Measurements from ENCODE around the gene LPIN3.

Gene LPIN3

GRCh38 chr20:41344477-41344876 is 3.9 kb downstream of the LPIN3 start:
- Histone ChIP-seq H3K9me3 (ENCODE audit: control insufficient read depth, low read length) (no peaks in the 10 kb centered on the region), H3K27me3 (ENCODE audit: control insufficient read depth, insufficient read depth, low read length) (no peaks in the 10 kb centered on the region), H3K9ac (no peak overlapping the region), H3K4me1 (peaks cover 6% of the 10 kb centered on the region), H3K27ac (no peak overlapping the region), H3K36me3 (ENCODE audit: control insufficient read depth, insufficient read depth, low read length) (no peaks in the 10 kb centered on the region), H2AFZ (no peak overlapping the region), H3K4me2 (ENCODE audit: low read length) (no peak overlapping the region), H3K4me3 (ENCODE audit: low read depth, low read length) (no peak overlapping the region), H3K79me2 (no peaks in the 10 kb centered on the region)
- TF ChIP-seq CTCF (IDR thresholded peaks at IDR 0.05) = no peak

GRCh38 chr20:41344938-41345728 is 4.5 kb downstream of the LPIN3 start:
- H3K9ac ChIP-seq = no peak overlapping the region
- no peak overlapping the region for H3K27ac ChIP-seq
- no peaks in the 10 kb centered on the region for H3K36me3 ChIP-seq (ENCODE audit: control insufficient read depth, insufficient read depth, low read length)
- no peaks in the 10 kb centered on the region for H3K27me3 ChIP-seq (ENCODE audit: control insufficient read depth, insufficient read depth, low read length)
- TF ChIP-seq CTCF (IDR thresholded peaks at IDR 0.05) = no peak
- H3K4me2 ChIP-seq (ENCODE audit: low read length) = no peak overlapping the region
- H2AFZ ChIP-seq = no peak overlapping the region
- peaks cover 6% of the 10 kb centered on the region for H3K4me1 ChIP-seq
- no peak overlapping the region for H3K4me3 ChIP-seq (ENCODE audit: low read depth, low read length)
- H3K9me3 ChIP-seq (ENCODE audit: control insufficient read depth, low read length) = no peaks in the 10 kb centered on the region
- no peaks in the 10 kb centered on the region for H3K79me2 ChIP-seq

DNA sequence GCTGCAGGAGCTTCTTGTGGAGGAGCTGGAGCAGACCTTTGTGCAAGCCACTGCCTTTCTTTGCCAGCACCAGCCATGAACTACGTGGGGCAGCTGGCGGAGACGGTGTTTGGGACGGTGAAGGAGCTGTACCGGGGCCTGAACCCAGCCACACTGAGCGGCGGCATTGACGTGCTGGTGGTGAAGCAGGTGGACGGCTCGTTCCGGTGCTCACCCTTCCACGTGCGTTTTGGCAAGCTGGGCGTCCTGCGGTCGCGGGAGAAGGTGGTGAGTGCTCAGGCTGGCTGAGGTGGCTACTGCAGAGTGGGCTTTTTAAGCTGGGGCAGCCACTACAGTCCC is 5.1 kb downstream of the LPIN3 start:
- Histone ChIP-seq H3K4me2 (ENCODE audit: low read length) (no peak overlapping the region), H3K79me2 (no peaks in the 10 kb centered on the region), H2AFZ (no peak overlapping the region), H3K9me3 (ENCODE audit: control insufficient read depth, low read length) (no peaks in the 10 kb centered on the region), H3K9ac (no peak overlapping the region), H3K27me3 (ENCODE audit: control insufficient read depth, insufficient read depth, low read length) (no peaks in the 10 kb centered on the region), H3K4me3 (ENCODE audit: low read depth, low read length) (no peak overlapping the region), H3K27ac (no peak overlapping the region), H3K36me3 (ENCODE audit: control insufficient read depth, insufficient read depth, low read length) (no peaks in the 10 kb centered on the region), H3K4me1 (peaks cover 6% of the 10 kb centered on the region)
- TF ChIP-seq CTCF (IDR thresholded peaks at IDR 0.05) = no peak

DNA sequence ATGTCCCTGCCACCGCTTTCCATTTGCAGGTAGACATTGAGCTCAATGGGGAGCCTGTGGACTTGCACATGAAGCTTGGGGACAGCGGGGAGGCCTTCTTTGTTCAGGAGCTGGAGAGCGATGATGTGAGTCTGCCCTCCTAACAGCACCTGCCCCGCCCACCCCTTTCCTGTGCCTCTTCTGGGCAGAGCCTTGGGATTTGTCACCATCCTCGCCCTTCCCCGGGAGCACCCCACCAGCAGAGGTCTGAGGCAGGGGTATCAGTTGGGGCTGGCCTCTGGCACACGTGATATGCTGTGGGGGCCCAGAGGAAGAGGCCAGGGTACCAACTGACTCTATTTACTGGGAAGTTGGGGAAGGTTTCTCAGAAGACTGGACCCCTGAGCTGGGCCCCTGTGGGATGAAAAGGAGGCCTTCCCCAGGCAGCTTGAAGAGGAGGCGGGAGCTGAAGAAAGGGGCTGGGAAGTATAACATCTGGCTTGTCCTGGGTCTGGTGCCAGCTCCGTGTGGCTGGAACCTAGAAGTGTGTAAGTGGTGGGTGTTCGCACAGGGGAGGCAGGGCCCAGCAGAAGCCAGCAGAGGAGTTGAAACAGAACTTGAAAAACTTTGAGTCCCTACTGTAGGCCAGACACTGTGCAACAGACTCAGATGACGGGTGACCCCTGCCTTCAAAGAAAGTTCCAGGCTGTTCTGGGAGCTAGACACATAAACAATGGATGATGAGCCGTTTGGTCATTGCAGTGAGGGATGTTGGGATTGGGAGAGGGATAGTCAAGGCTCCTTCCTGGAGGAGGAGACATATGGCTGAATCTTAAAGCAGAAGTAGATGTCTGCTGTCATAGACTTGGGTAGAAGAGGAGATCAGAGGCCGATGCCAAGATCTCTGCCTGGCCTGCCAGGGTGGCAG is 7.2 kb downstream of the LPIN3 start:
- Histone ChIP-seq H3K4me1 (no peaks in the 10 kb centered on the region), H3K27ac (no peak overlapping the region), H2AFZ (no peak overlapping the region), H3K79me2 (no peaks in the 10 kb centered on the region), H3K9me3 (ENCODE audit: control insufficient read depth, low read length) (no peaks in the 10 kb centered on the region), H3K4me3 (ENCODE audit: low read depth, low read length) (no peak overlapping the region), H3K36me3 (ENCODE audit: control insufficient read depth, insufficient read depth, low read length) (no peaks in the 10 kb centered on the region), H3K9ac (no peak overlapping the region), H3K27me3 (ENCODE audit: control insufficient read depth, insufficient read depth, low read length) (no peaks in the 10 kb centered on the region), H3K4me2 (ENCODE audit: low read length) (no peak overlapping the region)
- no peak for TF ChIP-seq CTCF (IDR thresholded peaks at IDR 0.05)

Data from parathyroid adenoma (tissue), 2 donors.